A673 (cell line): ENCODE results near the gene AKAP1. TPM values are rescaled to one million over a fixed set of nuclear protein-coding genes. Genes with fewer than 3 reads are reported as not detected.

Source experiments
- BruUV-seq: library from RNA; stranded (reverse); fragments of 400-500 nt; replicated peaks from 2 replicates; lab custom pipeline; 2021; lab: Mats Ljungman, UMichigan
- CTCF ChIA-PET: fragments of 300-600 bp; sonication (Branson Sonifier 250); formaldehyde crosslinking; loops from one replicate; lab custom pipeline; 2022; ENCODE audit warnings: antibody characterized with exemption; lab: Charles Lee
- POLR2A ChIA-PET: fragments of 300-600 bp; sonication (Branson Sonifier 250); formaldehyde crosslinking; loops from one replicate; lab custom pipeline; 2022; ENCODE audit warnings: antibody characterized with exemption; ENCODE audit not compliant: low non-redundant PET; lab: Charles Lee
- DNase-seq: peaks from one replicate; pipeline ENCODE4 v3.0.0-alpha.2; 2015; ENCODE audit warnings: low spot score
- H3K27ac ChIP-seq: fragments of 200-600 bp; sonication (generic); 2 replicates; pipeline ENCODE4 v1.5.1; 2016; ENCODE audit warnings: mixed run types, low read depth, mild to moderate bottlenecking, mixed read lengths, antibody characterized with exemption, low read length; ENCODE audit not compliant: poor library complexity, severe bottlenecking
- H3K27me3 ChIP-seq: fragments of 200-600 bp; sonication (generic); replicated peaks from 2 replicates; pipeline ENCODE4 v1.6.1; 2017; ENCODE audit warnings: mixed run types, low read depth, mild to moderate bottlenecking, mixed read lengths, antibody characterized with exemption, low read length; ENCODE audit not compliant: insufficient read depth, poor library complexity
- H3K36me3 ChIP-seq: fragments of 200-600 bp; sonication (generic); 2 replicates; pipeline ENCODE4 v1.6.1; 2016; ENCODE audit warnings: mixed run types, mild to moderate bottlenecking, mixed read lengths, antibody characterized with exemption, low read length; ENCODE audit not compliant: insufficient read depth, poor library complexity, severe bottlenecking
- H3K4me1 ChIP-seq: fragments of 200-600 bp; sonication (generic); 2 replicates; pipeline ENCODE4 v1.6.1; 2017; ENCODE audit warnings: mixed run types, mild to moderate bottlenecking, mixed read lengths, antibody characterized with exemption, low read length; ENCODE audit not compliant: insufficient read depth, poor library complexity, severe bottlenecking
- H3K4me3 ChIP-seq: fragments of 200-600 bp; sonication (generic); 2 replicates; pipeline ENCODE4 v1.5.1; 2016; ENCODE audit warnings: low read depth, mixed run types, mild to moderate bottlenecking, mixed read lengths, low read length; ENCODE audit not compliant: poor library complexity, severe bottlenecking
- H3K9me3 ChIP-seq: fragments of 200-600 bp; sonication (generic); 2 replicates; pipeline ENCODE4 v1.6.1; 2016; ENCODE audit warnings: mixed run types, low read depth, mild to moderate bottlenecking, mixed read lengths, antibody characterized with exemption, low read length; ENCODE audit not compliant: poor library complexity, severe bottlenecking
- CTCF ChIP-seq: fragments of 300-800, 200-600 bp; sonication (generic); conservative IDR thresholded peaks from 2 replicates; pipeline ENCODE4 v1.5.1; 2017; ENCODE audit warnings: low read depth, mild to moderate bottlenecking, antibody characterized with exemption, low read length, moderate library complexity, mixed read lengths
- EZH2 ChIP-seq: fragments of 200-600 bp; sonication (generic); IDR thresholded peaks from 2 replicates; pipeline ENCODE4 v1.6.1; 2017; ENCODE audit warnings: borderline replicate concordance, low read depth, mild to moderate bottlenecking, mixed read lengths, antibody characterized with exemption, low read length; ENCODE audit not compliant: poor library complexity, severe bottlenecking
- intact Hi-C: fragments of 100-400 bp; cut with micrococcal nuclease; formaldehyde crosslinking; loops from one replicate; pipeline ENCODE4 v1.10.0; 2022; ENCODE audit not compliant: unreplicated experiment
- total RNA-seq: library from RNA; stranded (reverse); gene quantifications from 2 replicates; pipeline ENCODE4 v1.2.3, GENCODE V29; 2021

The AKAP1 gene
- total RNA-seq, 1 experiment from 2014 or later, result 43.4 TPM

GRCh38 chr17:57085448-57086068 lies 512 bp downstream of the AKAP1 start:
- POLR2A ChIA-PET, result interaction anchor here (0.6 kb wide), 1 partner anchor 428 kb away, joined by 18 read pairs; no protein-coding TSS in a partner anchor
- BruUV-seq, result no TSS peak
- intact Hi-C loops, result no loop called here

GRCh38 chr17:57086069-57086930 lies 1.3 kb downstream of the AKAP1 start:
- DNase-seq, result peak; percentile 40
- no TSS peak for BruUV-seq
- intact Hi-C loops, result no loop called here

More at GRCh38 chr17:57085448-57086068, 512 bp downstream of the AKAP1 start:
- Histone ChIP-seq H3K27me3 (no peaks in the 10 kb centered on the region), H3K4me1 (peaks cover 5% of the 10 kb centered on the region), H3K27ac (peak overlapping the region; percentile 80), H3K9me3 (no peaks in the 10 kb centered on the region), H3K4me3 (peak overlapping the region; percentile 56), H3K36me3 (no peaks in the 10 kb centered on the region)
- DNase-seq, result peak; percentile 63
- TF ChIP-seq CTCF (0 out of 2 replicates have a peak, but pooled peaks have one; percentile 30), EZH2 (no peak)
- CTCF ChIA-PET, result no interaction called here

More at GRCh38 chr17:57086069-57086930, 1.3 kb downstream of the AKAP1 start:
- peak overlapping the region; percentile 80 for H3K27ac ChIP-seq
- TF ChIP-seq EZH2 (no peak), CTCF (no peak)
- H3K27me3 ChIP-seq, result no peaks in the 10 kb centered on the region
- CTCF ChIA-PET, result interaction anchor here (0.6 kb wide), 1 partner anchor 42 kb away, joined by 3 read pairs; no protein-coding TSS in a partner anchor
- H3K36me3 ChIP-seq, result no peaks in the 10 kb centered on the region
- H3K4me3 ChIP-seq, result peak overlapping the region; percentile 56
- H3K9me3 ChIP-seq, result no peaks in the 10 kb centered on the region
- POLR2A ChIA-PET, result interaction anchor here (0.6 kb wide), 1 partner anchor 428 kb away, joined by 18 read pairs; no protein-coding TSS in a partner anchor
- H3K4me1 ChIP-seq, result peaks cover 9% of the 10 kb centered on the region
